H1 (cell line): ENCODE data around the gene TMEM117. TPM values are rescaled to one million over a fixed set of nuclear protein-coding genes. Genes with fewer than 3 reads are reported as not detected.

ENCODE experiments used
- CTCF ChIA-PET: fragments of 300-600 bp; sonication (Branson Sonifier 250); formaldehyde crosslinking; loops from one replicate; lab custom pipeline; 2021; ENCODE audit not compliant: partially characterized antibody; lab: Charles Lee
- POLR2A ChIA-PET: fragments of 300-600 bp; sonication (Branson Sonifier 250); formaldehyde crosslinking; loops from one replicate; lab custom pipeline; 2021; ENCODE audit warnings: inconsistent platforms; ENCODE audit not compliant: partially characterized antibody; lab: Charles Lee
- DNase-seq, 2 experiments: peaks; one replicate each; pipeline versions ENCODE4 v3.0.0 to v3.0.0-alpha.2; 2010 to 2022; ENCODE audit warnings: low spot score in 2 of 2, low read depth in 1 of 2, mixed read lengths in 1 of 2
- FAIRE-seq: peaks from 2 replicates; lab custom pipeline; 2011; peaks lifted over from hg19 to GRCh38; lab: Jason Lieb, UNC
- H2AFZ ChIP-seq: 2 replicates; pipeline ENCODE4 v1.8.1; 2012; ENCODE audit warnings: low read length, inconsistent platforms
- H2AK5ac ChIP-seq: 2 replicates; pipeline ENCODE4 v1.6.1; 2013; ENCODE audit warnings: low read depth, low read length
- H2BK120ac ChIP-seq: replicated peaks from 2 replicates; pipeline ENCODE3; 2013; ENCODE audit warnings: low read depth, low read length, inconsistent platforms
- H2BK12ac ChIP-seq: 2 replicates; pipeline ENCODE4 v1.6.1; 2013; ENCODE audit warnings: low read depth, low read length
- H2BK15ac ChIP-seq: 2 replicates; pipeline ENCODE4 v1.6.1; 2013; ENCODE audit warnings: low read length
- H2BK20ac ChIP-seq: 2 replicates; pipeline ENCODE4 v1.6.1; 2013; ENCODE audit warnings: low read length
- H2BK5ac ChIP-seq: 2 replicates; pipeline ENCODE4 v1.6.1; 2013; ENCODE audit warnings: low read depth, low read length
- H3K14ac ChIP-seq: 2 replicates; pipeline ENCODE4 v1.6.1; 2013; ENCODE audit warnings: inconsistent platforms; ENCODE audit not compliant: insufficient read length
- H3K18ac ChIP-seq: 2 replicates; pipeline ENCODE4 v1.6.1; 2013; ENCODE audit warnings: low read length; ENCODE audit errors: extremely low read depth
- H3K23ac ChIP-seq: 2 replicates; pipeline ENCODE4 v1.6.1; 2013; ENCODE audit warnings: inconsistent platforms; ENCODE audit not compliant: insufficient read length
- H3K23me2 ChIP-seq: 2 replicates; pipeline ENCODE4 v1.6.1; 2013; ENCODE audit warnings: low read depth, low read length
- H3K27ac ChIP-seq: 2 replicates; pipeline ENCODE4 v1.6.1; 2011; ENCODE audit warnings: low read depth, low read length, inconsistent platforms
- H3K27me3 ChIP-seq, 4 experiments: replicated peaks in 1 of 4; 1 replicate in 1 of 4; 2 replicates in 3 of 4; pipeline versions ENCODE4 v1.6.1 to v1.8.1; 2011 to 2013; ENCODE audit warnings: low read length in 3 of 4, mild to moderate bottlenecking in 3 of 4, inconsistent platforms in 2 of 4, mixed read lengths in 2 of 4, moderate library complexity in 1 of 4; ENCODE audit not compliant: control insufficient read depth in 3 of 4, insufficient read depth in 3 of 4; ENCODE audit errors: extremely low read depth in 1 of 4
- H3K36me3 ChIP-seq, 4 experiments: 2 replicates each; pipeline versions ENCODE4 v1.6.1 to v1.8.1; 2011 to 2013; ENCODE audit warnings: mild to moderate bottlenecking in 4 of 4, low read length in 3 of 4, moderate library complexity in 2 of 4, control low read depth in 1 of 4, inconsistent platforms in 1 of 4; ENCODE audit not compliant: insufficient read depth in 4 of 4, control insufficient read depth in 2 of 4
- H3K4ac ChIP-seq: replicated peaks from 2 replicates; pipeline ENCODE3; 2013; ENCODE audit warnings: low read length, low read depth, mixed read lengths, inconsistent platforms; ENCODE audit not compliant: insufficient read length
- H3K4me1 ChIP-seq, 4 experiments: replicated peaks in 1 of 4; 1 replicate in 1 of 4; 2 replicates in 3 of 4; pipeline versions ENCODE4 v1.6.1 to v1.8.1; 2011 to 2013; ENCODE audit warnings: low read length in 3 of 4, inconsistent platforms in 2 of 4, mixed read lengths in 1 of 4; ENCODE audit not compliant: insufficient read depth in 4 of 4, control insufficient read depth in 3 of 4
- H3K4me2 ChIP-seq, 2 experiments: 2 replicates each; pipeline versions ENCODE4 v1.6.1 to v1.8.1; 2011 to 2013; ENCODE audit warnings: low read depth in 2 of 2, low read length in 2 of 2, control low read depth in 1 of 2, inconsistent platforms in 1 of 2, mild to moderate bottlenecking in 1 of 2; ENCODE audit not compliant: insufficient read depth in 1 of 2
- H3K4me3 ChIP-seq, 4 experiments: fragments of 200-600, 300-600 bp in 1 of 4; sonication (generic), shearing (Covaris generic), sonication (Bioruptor Twin) in 1 of 4; 2 replicates each; pipeline versions ENCODE4 v1.5.1 to v1.8.1; 2011 to 2016; ENCODE audit warnings: low read length in 4 of 4, low read depth in 3 of 4, control low read depth in 2 of 4, inconsistent platforms in 2 of 4, mild to moderate bottlenecking in 2 of 4, mixed read lengths in 1 of 4, moderate library complexity in 1 of 4; ENCODE audit not compliant: insufficient read depth in 2 of 4; ENCODE audit errors: extremely low read depth in 1 of 4
- H3K56ac ChIP-seq: replicated peaks from 2 replicates; pipeline ENCODE3; 2013; ENCODE audit warnings: low read depth, mild to moderate bottlenecking, mixed read lengths, low read length, inconsistent platforms; ENCODE audit not compliant: insufficient read length
- H3K79me1 ChIP-seq: 2 replicates; pipeline ENCODE4 v1.6.1; 2013; ENCODE audit warnings: low read depth, low read length, control low read depth
- H3K79me2 ChIP-seq, 2 experiments: 2 replicates each; pipeline versions ENCODE4 v1.6.1 to v1.8.1; 2012 to 2013; ENCODE audit warnings: low read length in 2 of 2, mild to moderate bottlenecking in 2 of 2, inconsistent platforms in 1 of 2; ENCODE audit not compliant: insufficient read depth in 2 of 2, control insufficient read depth in 1 of 2
- H3K9ac ChIP-seq, 4 experiments: replicated peaks in 1 of 4; 1 replicate in 1 of 4; 2 replicates in 3 of 4; pipeline versions ENCODE4 v1.6.1 to v1.8.1; 2011 to 2013; ENCODE audit warnings: low read depth in 3 of 4, low read length in 3 of 4, control low read depth in 2 of 4, mild to moderate bottlenecking in 2 of 4, moderate library complexity in 2 of 4, inconsistent platforms in 1 of 4; ENCODE audit errors: extremely low read depth in 1 of 4
- H3K9me3 ChIP-seq, 2 experiments: 2 replicates each; pipeline versions ENCODE4 v1.6.1 to v1.8.1; 2012 to 2013; ENCODE audit warnings: mild to moderate bottlenecking in 2 of 2, moderate library complexity in 2 of 2, control low read depth in 1 of 2, inconsistent platforms in 1 of 2, low read depth in 1 of 2, low read length in 1 of 2, mixed read lengths in 1 of 2; ENCODE audit not compliant: insufficient read depth in 2 of 2
- H4K20me1 ChIP-seq, 2 experiments: replicated peaks in 1 of 2; 2 replicates each; pipeline versions ENCODE3 to v1.8.1; 2011 to 2013; ENCODE audit warnings: inconsistent platforms in 2 of 2, low read length in 2 of 2, mild to moderate bottlenecking in 1 of 2; ENCODE audit not compliant: insufficient read depth in 2 of 2, control insufficient read depth in 1 of 2
- H4K5ac ChIP-seq: 2 replicates; pipeline ENCODE4 v1.6.1; 2013; ENCODE audit warnings: low read length, low read depth, mixed read lengths, inconsistent platforms; ENCODE audit not compliant: insufficient read length
- H4K8ac ChIP-seq: 2 replicates; pipeline ENCODE4 v1.8.0; 2013; ENCODE audit warnings: mild to moderate bottlenecking, moderate library complexity, low read length, inconsistent platforms; ENCODE audit not compliant: insufficient read depth; ENCODE audit errors: extremely low read depth
- H4K91ac ChIP-seq: replicated peaks from 2 replicates; pipeline ENCODE3; 2013; ENCODE audit warnings: low read length, mixed read lengths, inconsistent platforms; ENCODE audit not compliant: insufficient read length
- CBX5 ChIP-seq: fragments of 300-800, 300-1000 bp; sonication (generic); IDR thresholded peaks from 2 replicates; pipeline ENCODE4 v1.7.1; 2016; ENCODE audit warnings: antibody characterized with exemption, low read length, low read depth
- CBX8 ChIP-seq: fragments of 300-800, 300-1000 bp; sonication (generic); IDR thresholded peaks from 2 replicates; pipeline ENCODE4 v1.7.1; 2016; ENCODE audit warnings: low read depth, low read length, borderline replicate concordance
- CHD1 ChIP-seq: IDR thresholded peaks from 2 replicates; pipeline ENCODE4 v1.6.1; 2012; ENCODE audit warnings: low read depth, low read length, improper control_type of control experiment
- E2F6 ChIP-seq: IDR thresholded peaks from 2 replicates; pipeline ENCODE4 v1.6.1; 2012; ENCODE audit warnings: inconsistent platforms
- GTF2F1 ChIP-seq: IDR thresholded peaks from 2 replicates; pipeline ENCODE4 v1.6.1; 2012; ENCODE audit warnings: low read depth, low read length, improper control_type of control experiment, borderline replicate concordance
- MAX ChIP-seq: IDR thresholded peaks from 2 replicates; pipeline ENCODE4 v1.6.1; 2012; ENCODE audit warnings: inconsistent platforms
- RNF2 ChIP-seq: fragments of 200-900, 300-1000 bp; sonication (generic); IDR thresholded peaks from 2 replicates; pipeline ENCODE4 v1.7.1; 2016; ENCODE audit warnings: borderline replicate concordance, low read depth, mild to moderate bottlenecking, antibody characterized with exemption, low read length; ENCODE audit not compliant: poor library complexity, severe bottlenecking; ENCODE audit errors: missing control alignments
- RXRA ChIP-seq: IDR thresholded peaks from 2 replicates; pipeline ENCODE4 v1.6.1; 2011; ENCODE audit warnings: low read depth, mild to moderate bottlenecking, low read length, moderate library complexity; ENCODE audit not compliant: insufficient read depth
- SAP30 ChIP-seq: fragments of 300-600 bp; sonication (generic); IDR thresholded peaks from 2 replicates; pipeline ENCODE4 v1.7.1; 2012; ENCODE audit warnings: low read length, moderate library complexity, mild to moderate bottlenecking, inconsistent platforms; ENCODE audit not compliant: insufficient read depth, insufficient replicate concordance
- SP4 ChIP-seq: IDR thresholded peaks from 2 replicates; pipeline ENCODE4 v1.6.1; 2012; ENCODE audit warnings: low read length, inconsistent platforms
- SUZ12 ChIP-seq: fragments of 200-600 bp; sonication (generic); IDR thresholded peaks from 2 replicates; pipeline ENCODE4 v1.6.1; 2012; ENCODE audit warnings: mild to moderate bottlenecking, inconsistent platforms, low read length, moderate library complexity, mixed read lengths
- TCF12 ChIP-seq: IDR thresholded peaks from 2 replicates; pipeline ENCODE4 v1.6.1; 2011; ENCODE audit warnings: low read depth, mild to moderate bottlenecking, low read length
- YY1 ChIP-seq: IDR thresholded peaks from 2 replicates; pipeline ENCODE4 v1.6.1; 2011; ENCODE audit warnings: low read depth, mild to moderate bottlenecking, low read length
- WGBS, 2 experiments: shearing (Covaris generic) in 1 of 2; methylation state at CpG; one replicate each; pipeline versions ENCODE4 v1.1.6 to v1.1.7; 2013 to 2015; ENCODE audit warnings: low lambda C conversion rate in 2 of 2, mixed read lengths in 2 of 2, inconsistent platforms in 1 of 2, low coverage in 1 of 2, missing lambda C conversion rate in 1 of 2; ENCODE audit not compliant: insufficient replicate concordance in 2 of 2, insufficient coverage in 1 of 2, insufficient read length in 1 of 2; ENCODE audit errors: extremely low coverage in 1 of 2, missing lambda C conversion rate in 1 of 2; 5-methylcytosine and 5-hydroxymethylcytosine counted together
- polyA plus RNA-seq, 7 experiments: library from polyadenylated mRNA; depleted of rRNA in 3 of 7; stranded (reverse) in 5 of 7; unstranded in 2 of 7; fragments of >200 nt in 5 of 7; fragments of 200-250 nt in 2 of 7; gene quantifications; 1 replicate in 5 of 7; 2 replicates in 1 of 7; 4 replicates in 1 of 7; pipeline versions ENCODE4 v1.2.1 to v1.2.3, GENCODE V29; 2011 to 2013; ENCODE audit warnings: missing spikeins in 2 of 7, mixed read lengths in 2 of 7
- total RNA-seq: library from RNA; stranded (reverse); fragmentation: NEBNext Ultra II Directional; extraction: Animal tissue kit (Norgen Biotek cat#: 25700); gene quantifications from 2 replicates; pipeline ENCODE4 v1.2.1, GENCODE V29; 2021

TMEM117 gene
- total and polyA plus RNA-seq, 2 of the 8 experiments (the other 6 are each of a cell fraction or from before 2014, with no cell fraction given), result 0.80 to 1.4 TPM

DNA sequence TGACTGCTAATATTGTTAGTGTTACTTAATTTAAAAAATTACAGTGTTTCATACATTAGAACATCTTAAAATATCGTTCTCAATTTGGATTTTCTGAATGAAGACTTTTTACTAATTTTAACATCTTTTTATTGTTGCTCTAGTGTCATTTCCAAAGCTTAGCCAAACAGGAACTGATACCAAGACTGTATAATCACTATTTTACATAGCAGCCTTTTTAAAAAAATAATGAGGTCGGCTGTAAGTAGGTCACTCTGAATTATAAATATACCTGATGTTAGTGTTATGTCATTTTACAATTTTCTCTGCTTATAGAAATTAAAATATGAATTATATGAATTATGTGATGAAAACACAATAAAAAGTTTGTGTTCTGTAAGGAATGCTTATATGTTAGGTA is 321.5 kb downstream of the TMEM117 start:
- H2BK12ac ChIP-seq, result no peak overlapping the region
- no peak overlapping the region for H3K4me3 ChIP-seq
- H3K4me1 ChIP-seq, result no peaks in the 10 kb centered on the region
- H3K14ac ChIP-seq, result no peak overlapping the region
- H3K79me1 ChIP-seq, result no peaks in the 10 kb centered on the region
- H2AK5ac ChIP-seq, result no peak overlapping the region
- H3K56ac ChIP-seq, result no peak overlapping the region
- no peak overlapping the region for H2BK120ac ChIP-seq
- H2BK5ac ChIP-seq, result no peak overlapping the region
- 73% methylated on average over 2 of the region's 2 CpGs; no CpG with 5 or more reads in 1 of the 2 experiments for WGBS, 2 experiments
- FAIRE-seq (no peak), DNase-seq (no peak)
- H4K91ac ChIP-seq, result no peak overlapping the region
- no peak overlapping the region for H3K4ac ChIP-seq
- no peaks in the 10 kb centered on the region for H3K79me2 ChIP-seq
- no peaks in the 10 kb centered on the region for H3K23me2 ChIP-seq
- POLR2A ChIA-PET, result no interaction called here
- H3K27ac ChIP-seq, result no peak overlapping the region
- H4K5ac ChIP-seq, result no peak overlapping the region
- H3K23ac ChIP-seq, result no peak overlapping the region
- H3K18ac ChIP-seq, result no peak overlapping the region
- CTCF ChIA-PET, result no interaction called here
- no peak overlapping the region for H2BK15ac ChIP-seq
- H4K8ac ChIP-seq, result no peak overlapping the region
- H3K36me3 ChIP-seq, result no peaks in the 10 kb centered on the region
- no peaks in the 10 kb centered on the region for H3K27me3 ChIP-seq
- H2AFZ ChIP-seq, result no peak overlapping the region
- no peak overlapping the region for H3K4me2 ChIP-seq
- no peaks in the 10 kb centered on the region for H3K9me3 ChIP-seq
- no peaks in the 10 kb centered on the region for H4K20me1 ChIP-seq
- no peak overlapping the region for H2BK20ac ChIP-seq
- no peak overlapping the region for H3K9ac ChIP-seq
- TF ChIP-seq RXRA, result no peak
- TF ChIP-seq GTF2F1, result no peak
- no peak for TF ChIP-seq YY1
- no peak for TF ChIP-seq SAP30
- TF ChIP-seq RNF2, result no peak
- no peak for TF ChIP-seq E2F6
- no peak for TF ChIP-seq CHD1
- TF ChIP-seq SP4, result no peak
- TF ChIP-seq TCF12, result no peak
- TF ChIP-seq MAX, result no peak
- no peak for TF ChIP-seq CBX5
- no peak for TF ChIP-seq CBX8
- TF ChIP-seq SUZ12, result no peak
